Peyer's patch (tissue), 4 donors: ENCODE measurements around the gene SLC66A1.

ENCODE experiments used
- CTCF ChIP-seq, 6 experiments: fragments of 450-650 bp in 4 of 6; fragments of 200-600 bp in 2 of 6; sonication (generic) in 1 of 6; IDR thresholded peaks; one replicate each; pipeline ENCODE4 v1.5.1; 2017 to 2019; ENCODE audit warnings: antibody characterized with exemption in 6 of 6, mild to moderate bottlenecking in 3 of 6, moderate library complexity in 1 of 6
- POLR2A ChIP-seq, 2 donors: fragments of 450-650 bp; IDR thresholded peaks; one replicate each; pipeline ENCODE4 v1.5.1; 2017; ENCODE audit warnings: antibody characterized with exemption in 2 of 2, mild to moderate bottlenecking in 2 of 2, moderate library complexity in 2 of 2

GRCh38 chr1:19325368-19325957 lies 13.3 kb downstream of the SLC66A1 start:
- TF ChIP-seq CTCF (IDR thresholded peaks at IDR 0.05), result no peak
- no peak for TF ChIP-seq POLR2A (IDR thresholded peaks at IDR 0.05)
